ENCODE measurements around the gene NABP1.
A peak's percentile ranks its signal among the peaks of the same experiment; 100 is the strongest.

Gene NABP1

GRCh38 chr2:191650896-191651773, 26.8 kb upstream of the NABP1 start:
- DNase-seq: peak; percentile 77

- no peak for DNase-seq
Observed at GRCh38 chr2:191653667-191654391, 24.1 kb upstream of the NABP1 start.

DNA sequence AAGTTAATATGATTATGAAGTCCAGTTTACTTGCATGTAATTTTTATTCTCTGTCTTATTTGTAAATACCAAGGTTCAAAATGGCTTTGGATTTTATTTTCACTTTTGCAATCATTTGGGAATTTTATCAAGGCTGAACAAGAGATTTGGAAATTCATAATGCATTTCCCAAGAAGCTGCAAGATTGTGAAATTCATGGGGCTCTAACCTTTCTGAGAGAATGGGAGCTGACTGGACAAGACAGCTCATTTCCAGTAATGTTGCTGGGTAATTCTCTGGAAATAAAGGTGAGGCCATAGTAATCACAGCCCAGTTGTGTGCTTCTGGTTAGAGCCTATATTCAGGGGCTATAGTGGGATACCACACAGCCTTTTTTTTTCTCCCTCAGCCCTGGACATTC, 21.5 kb upstream of the NABP1 start:
- no peak for DNase-seq

DNA sequence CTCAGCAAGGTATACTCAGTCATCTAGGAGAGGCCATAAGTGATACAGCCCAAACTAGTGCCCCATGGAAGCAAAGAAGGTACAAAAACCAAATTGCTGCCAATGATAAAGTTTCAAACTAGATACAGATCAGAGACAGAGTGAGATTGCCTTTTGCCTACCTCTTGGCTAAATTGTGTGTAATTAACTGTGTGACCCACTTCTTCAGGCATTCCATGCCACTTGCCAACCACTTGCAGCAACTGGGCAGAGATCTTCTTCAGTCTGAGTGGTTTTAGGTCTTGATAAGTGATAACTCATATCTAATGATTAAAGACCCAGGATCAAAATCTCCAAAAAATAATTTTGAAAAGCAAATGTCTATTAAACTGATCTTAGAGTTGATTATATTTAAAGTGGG, 21.1 kb upstream of the NABP1 start:
- DNase-seq: no peak

DNA sequence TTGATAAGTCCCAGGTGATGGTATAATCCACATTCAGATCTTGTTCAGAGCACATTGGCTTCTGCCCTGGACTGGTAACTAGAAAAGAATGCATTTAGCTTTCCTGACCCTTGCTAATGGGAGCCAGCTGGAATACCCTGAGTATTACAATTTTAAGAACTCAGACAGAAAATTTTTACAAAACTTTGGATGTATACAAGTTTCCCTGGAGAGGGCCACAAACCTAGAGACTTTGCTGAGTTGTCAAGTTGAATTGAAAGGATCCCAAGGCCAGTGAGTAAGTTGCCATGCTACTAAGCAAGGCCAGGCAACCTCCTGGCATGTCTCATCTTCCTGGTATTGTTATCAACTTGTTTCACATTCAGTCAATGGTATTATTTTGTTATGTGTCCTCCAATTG, 20.0 kb upstream of the NABP1 start:
- peak; percentile 49 for DNase-seq

- DNase-seq: no peak
Observed at GRCh38 chr2:191659198-191659597, 18.7 kb upstream of the NABP1 start.

DNA sequence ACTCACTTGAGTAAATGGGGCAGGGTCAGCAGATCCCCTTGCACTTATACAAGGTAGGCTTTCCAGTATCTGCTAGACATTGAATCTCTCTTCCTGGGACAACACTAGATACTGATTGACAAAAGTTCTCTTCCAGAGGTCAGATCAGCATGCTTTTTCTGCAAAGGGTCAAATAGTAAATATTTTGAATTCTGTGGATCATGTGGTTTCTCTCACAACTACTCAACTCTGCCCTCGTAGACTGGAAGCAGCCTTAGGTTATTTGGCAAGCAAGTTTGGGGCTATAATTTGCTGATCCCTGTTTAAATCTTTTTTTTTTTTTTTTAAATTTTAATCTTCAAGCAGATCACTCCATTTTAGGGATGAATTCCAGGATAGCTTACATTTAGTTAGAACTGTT, 17.4 kb upstream of the NABP1 start:
- no peak for DNase-seq

- no peak for DNase-seq
Observed at GRCh38 chr2:191661097-191661924, 16.6 kb upstream of the NABP1 start.

GRCh38 chr2:191664823-191665677, 12.9 kb upstream of the NABP1 start:
- DNase-seq: no peak

- DNase-seq: no peak
Observed at GRCh38 chr2:191666226-191666625, 11.7 kb upstream of the NABP1 start.

DNA sequence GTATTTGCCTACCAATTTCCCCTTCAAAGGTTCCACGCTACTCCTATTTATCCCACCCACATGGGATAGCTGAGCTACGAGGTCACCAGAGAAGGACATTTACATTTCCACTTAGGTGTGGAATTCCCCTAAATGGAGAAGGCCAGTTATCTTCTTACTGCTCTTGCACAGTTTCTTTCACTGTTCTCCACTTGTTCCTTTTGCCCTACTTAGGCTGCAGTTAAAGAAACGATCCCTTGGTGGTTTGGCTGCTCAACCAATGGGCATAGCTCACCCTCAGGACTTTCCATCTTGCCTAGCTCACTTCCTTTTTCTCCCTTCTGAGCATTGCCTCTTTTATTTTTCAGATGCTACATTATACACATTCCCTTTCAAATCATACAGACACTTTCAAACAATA, 11.2 kb upstream of the NABP1 start:
- DNase-seq: no peak

DNA sequence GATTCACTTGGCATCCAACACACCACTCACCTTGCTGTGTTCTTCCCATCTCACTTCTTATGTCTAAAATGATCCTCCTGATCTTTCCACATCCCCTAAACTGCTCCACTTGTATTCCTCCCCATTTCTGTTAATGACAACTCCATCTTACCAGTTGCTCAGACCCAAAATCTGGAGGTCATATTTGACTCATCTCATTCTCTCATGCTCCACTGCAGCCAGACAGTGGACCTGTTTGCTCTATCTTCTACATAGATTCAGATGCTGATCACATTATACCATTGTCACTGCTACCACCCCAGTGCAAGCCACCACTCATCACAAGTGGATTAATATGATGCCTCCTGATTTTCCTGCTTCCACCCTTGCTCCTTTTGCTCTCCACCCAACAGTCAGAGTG, 7.9 kb upstream of the NABP1 start:
- no peak for DNase-seq

DNA sequence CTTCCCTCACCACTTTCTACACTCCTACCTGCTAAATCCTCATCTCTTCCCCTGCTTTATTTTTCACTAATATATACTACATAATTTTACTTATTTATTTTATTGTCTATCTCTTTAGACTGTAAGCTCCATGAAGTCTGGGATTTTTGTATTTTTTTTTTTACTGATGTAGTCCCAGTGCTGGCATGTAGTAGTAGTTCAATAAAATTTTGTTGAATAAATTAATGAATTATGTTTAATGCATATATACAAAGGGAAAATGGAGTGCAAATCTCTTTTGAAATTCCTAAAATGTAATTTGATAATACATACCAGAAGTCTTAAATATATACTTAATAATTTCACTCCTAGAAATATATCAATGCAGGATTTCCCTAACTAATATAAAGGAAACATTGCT, 7.1 kb upstream of the NABP1 start:
- no peak for DNase-seq

DNA sequence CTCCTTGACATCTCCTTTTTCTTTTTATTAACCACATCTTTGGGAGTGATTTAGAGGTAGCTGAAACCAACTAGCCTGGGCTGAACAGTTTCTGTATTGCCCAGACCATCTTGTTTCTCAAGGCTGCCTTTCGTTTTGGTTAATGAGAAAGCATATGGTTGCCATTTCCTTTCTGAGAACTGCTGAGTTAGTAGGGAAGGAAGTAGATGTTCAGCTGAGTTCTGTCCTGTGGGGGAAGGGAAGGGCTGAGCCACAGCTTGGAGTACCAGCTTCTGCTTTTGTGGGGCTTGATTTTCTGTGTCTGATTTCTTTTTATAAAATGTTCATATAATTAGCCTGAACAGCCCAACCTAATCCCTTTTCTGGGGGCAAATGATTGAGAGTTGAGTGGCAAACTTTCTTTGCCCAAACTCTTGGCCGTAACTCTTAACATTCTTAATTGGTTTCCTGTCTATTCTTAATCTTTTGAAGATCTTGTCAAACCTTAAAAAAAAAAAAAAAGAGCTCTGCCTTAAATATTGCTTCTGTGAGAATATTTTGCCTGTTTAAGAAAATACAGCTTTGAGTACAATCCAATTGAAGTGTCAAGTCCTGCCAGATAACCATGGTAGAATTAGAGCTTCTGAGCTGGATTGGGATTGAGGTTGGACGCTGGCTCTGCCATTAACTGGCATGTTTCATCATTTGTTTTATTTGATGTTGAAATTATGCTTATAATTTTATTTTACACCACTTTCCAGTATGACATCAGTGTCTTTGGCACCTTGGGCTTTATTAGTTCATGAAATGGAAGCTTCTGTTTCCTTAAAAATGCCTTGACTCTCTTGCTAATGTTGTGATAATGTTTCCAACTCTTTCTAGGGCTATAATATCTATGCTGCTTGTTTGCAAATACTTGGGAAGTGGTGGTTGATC, 1.9 kb upstream of the NABP1 start:
- peak; percentile 90 for DNase-seq

GRCh38 chr2:191676790-191677645, 918 bp upstream of the NABP1 start:
- peak; percentile 82 for DNase-seq

GRCh38 chr2:191678437-191679100, 633 bp downstream of the NABP1 start:
- DNase-seq: peak; percentile 70

- peak; percentile 78 for DNase-seq
Observed at GRCh38 chr2:191679818-191680600, 2.1 kb downstream of the NABP1 start.

DNA sequence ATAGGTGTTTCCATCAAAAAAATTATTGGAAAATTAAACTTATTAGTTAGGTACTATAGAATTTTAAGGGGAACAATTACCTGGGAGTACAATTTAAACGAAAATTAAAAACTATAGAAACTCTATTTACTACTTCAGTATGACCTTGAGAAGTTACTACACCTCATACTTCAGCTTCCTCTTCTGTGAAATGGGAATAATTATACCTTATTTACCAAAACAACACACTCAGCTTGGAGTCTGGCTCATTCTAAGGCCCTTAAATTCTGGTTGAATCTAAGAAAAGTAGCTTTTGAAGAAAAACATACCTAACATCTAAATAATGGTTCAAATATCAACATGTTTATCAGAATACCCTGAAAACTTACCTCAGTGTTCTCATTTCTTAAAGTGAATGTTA, 2.7 kb downstream of the NABP1 start:
- no peak for DNase-seq

GRCh38 chr2:191682126-191682525, 4.2 kb downstream of the NABP1 start:
- DNase-seq: no peak
